Measurements from ENCODE around the gene FAM186B.
A peak's percentile ranks its signal among the peaks of the same experiment; 100 is the strongest.
"Not testable (repeated sequence)": the region's sequence is repeated elsewhere in the genome, so short reads cannot be mapped to it uniquely, and the experiment has no call there.

FAM186B gene, protein sequence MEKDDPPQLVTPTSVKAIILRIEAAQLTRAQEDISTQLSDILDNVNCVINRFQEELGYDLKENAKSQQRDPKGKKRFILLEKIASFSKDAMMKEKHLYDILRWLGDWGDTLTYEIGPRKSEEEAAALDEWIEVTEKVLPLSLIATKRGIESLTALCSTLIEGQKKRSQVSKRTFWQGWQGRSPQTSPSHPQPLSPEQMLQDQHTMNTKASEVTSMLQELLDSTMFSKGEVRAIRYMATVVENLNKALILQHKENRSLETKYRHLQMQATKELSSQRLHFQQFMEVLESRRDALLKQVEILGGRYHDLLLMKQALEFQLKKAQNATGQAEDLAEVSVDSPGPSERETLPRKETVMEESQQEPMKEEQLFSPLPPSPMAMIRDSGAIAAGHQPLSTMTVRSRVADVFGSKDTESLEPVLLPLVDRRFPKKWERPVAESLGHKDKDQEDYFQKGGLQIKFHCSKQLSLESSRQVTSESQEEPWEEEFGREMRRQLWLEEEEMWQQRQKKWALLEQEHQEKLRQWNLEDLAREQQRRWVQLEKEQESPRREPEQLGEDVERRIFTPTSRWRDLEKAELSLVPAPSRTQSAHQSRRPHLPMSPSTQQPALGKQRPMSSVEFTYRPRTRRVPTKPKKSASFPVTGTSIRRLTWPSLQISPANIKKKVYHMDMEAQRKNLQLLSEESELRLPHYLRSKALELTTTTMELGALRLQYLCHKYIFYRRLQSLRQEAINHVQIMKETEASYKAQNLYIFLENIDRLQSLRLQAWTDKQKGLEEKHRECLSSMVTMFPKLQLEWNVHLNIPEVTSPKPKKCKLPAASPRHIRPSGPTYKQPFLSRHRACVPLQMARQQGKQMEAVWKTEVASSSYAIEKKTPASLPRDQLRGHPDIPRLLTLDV

GRCh38 chr12:49605539-49605938 is at the start of gene FAM186B:
Gene FAM186B (minus strand): TSS chr12:49605639. CDS start chr12:49605477, 162 bp downstream.
- DNase-seq: not testable (repeated sequence)

DNA sequence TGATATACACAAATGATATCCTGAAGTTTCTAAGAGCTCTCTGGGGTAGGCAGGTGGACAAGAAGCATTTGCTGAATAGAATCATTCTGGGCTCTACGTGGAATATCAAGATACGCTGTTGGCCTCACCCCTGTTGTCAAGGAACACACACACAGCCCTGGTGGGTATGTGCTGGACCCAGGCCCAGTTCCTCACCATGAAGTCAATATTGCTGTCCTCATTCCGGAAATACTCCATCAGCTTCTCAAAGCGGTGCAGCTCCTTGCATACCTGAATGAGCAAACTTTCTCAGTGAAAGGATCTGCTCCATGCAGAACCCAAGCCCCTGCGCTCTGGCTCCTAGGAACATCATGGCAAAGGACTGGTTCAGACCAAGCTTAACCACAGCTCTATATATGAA is 49.3 kb upstream of the FAM186B start:
- DNase-seq: no peak

DNA sequence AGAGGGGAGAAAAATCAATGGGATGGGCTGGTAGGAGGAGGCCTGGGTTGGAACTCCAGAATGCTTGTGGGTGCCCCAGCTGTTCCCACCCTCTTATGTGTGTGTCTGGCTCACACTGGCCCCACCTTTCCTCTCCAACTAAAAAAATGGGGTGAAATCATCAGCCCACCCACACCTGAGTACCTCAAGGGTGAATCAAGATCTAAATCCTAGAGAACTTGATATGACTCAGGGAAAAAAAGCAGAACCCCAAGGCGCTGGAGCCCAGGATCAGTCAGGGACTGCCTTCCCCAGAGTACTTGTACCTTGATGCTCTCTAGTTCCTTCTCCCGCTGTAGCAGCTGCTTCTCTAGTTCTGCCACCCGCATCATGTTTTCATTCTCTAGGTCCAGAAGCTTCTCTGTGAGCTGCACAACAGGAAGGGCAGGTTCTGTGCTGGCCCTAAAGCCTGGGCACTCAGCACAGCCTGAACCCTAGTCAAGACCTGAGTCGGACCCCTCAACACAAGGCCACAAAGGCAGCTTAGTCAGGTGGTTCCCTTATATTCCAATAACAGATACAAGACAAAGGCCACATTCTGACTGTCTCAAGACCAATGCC is 47.6 kb upstream of the FAM186B start:
- no peak for DNase-seq

DNA sequence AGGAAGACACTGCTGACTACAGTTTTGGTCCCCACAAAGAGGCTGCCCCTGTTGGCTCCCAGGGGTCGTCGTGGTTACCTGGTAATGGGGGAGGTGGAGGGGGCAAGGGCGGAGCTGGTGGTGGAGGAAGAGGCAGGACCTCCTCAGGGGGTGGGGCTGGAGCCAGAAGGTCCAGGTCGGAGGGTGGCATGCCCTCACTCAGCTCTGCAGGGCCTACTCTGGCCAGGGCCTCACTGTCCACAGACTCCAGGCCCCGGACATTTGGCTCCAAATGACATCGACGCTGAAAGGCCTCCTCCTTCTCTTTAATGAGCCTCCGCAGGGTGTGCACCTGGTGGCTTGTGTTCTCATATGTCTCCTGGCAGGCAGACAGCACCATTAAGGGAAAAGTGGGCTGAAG is 46.4 kb upstream of the FAM186B start:
- DNase-seq: no peak

- no peak for DNase-seq
These were observed 44.5 kb upstream of the FAM186B start for GRCh38 chr12:49649892-49650291.

- no peak for DNase-seq
These were observed 44.0 kb upstream of the FAM186B start for GRCh38 chr12:49649445-49649844.

GRCh38 chr12:49648712-49649003 is 43.2 kb upstream of the FAM186B start:
- no peak for DNase-seq

DNA sequence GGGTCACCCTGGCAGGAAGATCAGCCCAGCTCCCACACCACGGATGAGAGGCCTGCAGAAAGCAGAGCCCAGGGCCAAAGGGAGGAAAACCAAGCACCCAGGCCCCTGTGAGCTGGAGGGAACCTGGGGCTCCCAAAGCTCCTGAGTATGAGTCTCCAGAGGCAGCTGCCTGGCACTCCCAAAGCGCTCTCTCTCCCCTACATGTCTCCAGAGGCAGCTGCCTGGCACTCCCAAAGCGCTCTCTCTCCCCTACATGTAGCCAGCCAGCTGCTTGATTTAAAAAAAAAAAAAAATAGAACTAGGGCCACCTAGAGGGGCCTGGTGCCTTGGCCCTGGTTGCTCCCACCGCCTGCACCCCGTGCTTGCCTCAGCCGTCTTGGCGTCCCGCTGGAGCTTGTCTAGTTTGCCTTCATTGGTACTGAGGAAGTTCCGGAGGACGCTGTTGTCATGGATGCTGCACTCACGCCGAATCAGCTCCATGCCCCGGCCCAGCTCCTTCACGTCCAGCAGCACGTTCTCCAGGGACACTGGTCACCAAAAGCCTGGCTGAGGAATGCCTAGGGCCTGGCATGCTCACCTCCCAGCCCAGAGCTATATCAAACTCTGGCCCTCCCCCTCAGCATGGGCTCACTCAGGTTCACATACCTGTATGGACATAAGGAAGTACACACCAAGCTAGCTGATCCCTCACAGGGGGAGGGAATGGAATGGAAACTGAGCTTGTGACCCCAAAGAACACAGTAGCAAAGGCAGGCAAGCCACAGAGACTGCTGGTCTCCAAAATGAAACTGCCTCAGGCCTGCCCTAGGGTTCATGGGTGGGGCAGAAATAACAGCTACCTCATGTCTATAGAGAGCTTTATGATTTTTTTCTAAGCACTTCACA is 42.6 kb upstream of the FAM186B start:
- DNase-seq: no peak

DNA sequence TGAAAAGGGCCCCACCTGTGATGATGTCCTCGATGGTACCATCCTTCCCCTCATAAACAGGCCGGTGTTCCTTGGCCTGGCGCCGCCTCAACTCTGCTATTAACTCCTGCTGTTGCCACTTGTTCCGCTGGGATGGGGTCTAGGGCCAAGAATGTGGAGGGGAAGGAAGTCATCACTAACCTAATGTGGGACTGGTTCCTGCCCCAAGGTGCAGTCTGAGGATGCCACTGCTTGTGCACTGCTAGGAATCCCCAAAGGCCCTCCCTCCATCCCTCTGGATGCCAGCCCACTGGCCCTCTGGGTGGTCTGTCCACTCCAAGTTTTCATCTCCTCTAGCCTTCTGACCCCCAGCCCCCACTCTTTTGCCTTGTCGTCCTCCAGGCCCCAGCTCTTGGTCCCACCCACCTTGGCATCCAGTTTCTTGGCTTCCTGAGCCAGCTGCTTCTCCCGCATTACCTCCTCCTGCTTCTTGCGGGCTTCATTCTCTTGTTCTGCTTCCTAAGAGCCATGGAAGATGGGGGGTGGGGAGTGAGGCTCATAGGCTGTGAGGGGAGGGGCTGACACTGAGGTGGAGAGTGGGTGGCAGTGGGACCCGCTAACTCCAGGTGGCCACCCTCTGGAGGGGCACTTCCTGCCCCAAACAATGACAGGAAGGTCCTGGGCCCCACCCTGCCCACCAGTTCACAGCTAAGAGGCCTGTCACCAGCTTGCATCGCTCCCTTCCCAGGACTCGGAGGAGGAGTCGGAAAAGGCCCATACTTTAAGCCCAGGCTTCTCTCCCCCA is 41.6 kb upstream of the FAM186B start:
- DNase-seq: no peak

- no peak for DNase-seq
These were observed 40.9 kb upstream of the FAM186B start for GRCh38 chr12:49646331-49646830.

- DNase-seq: no peak
These were observed 40.0 kb upstream of the FAM186B start for GRCh38 chr12:49645146-49646039.

- peak; percentile 85 for DNase-seq
These were observed 39.2 kb upstream of the FAM186B start for GRCh38 chr12:49644620-49644994.

GRCh38 chr12:49643961-49644619 is 38.7 kb upstream of the FAM186B start:
- no peak for DNase-seq

DNA sequence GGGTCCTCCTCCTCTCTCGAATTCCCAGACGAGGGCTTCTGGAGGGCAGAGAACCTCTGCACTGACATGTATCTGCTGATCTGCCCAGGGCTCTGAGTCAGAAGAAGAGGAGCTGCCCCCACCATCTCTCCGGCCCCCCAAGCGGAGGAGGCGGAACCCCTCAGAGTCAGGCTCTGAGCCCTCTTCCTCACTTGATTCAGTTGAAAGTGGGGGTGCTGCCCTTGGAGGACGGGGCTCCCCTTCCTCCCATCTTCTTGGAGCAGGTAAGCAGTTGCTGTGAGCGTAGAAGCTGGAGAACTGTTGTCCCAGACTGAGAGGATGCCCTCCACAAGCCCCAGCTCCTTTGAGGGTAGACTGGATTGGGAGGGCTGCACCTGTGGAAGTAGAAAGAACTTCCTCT is 37.7 kb upstream of the FAM186B start:
- DNase-seq: no peak

DNA sequence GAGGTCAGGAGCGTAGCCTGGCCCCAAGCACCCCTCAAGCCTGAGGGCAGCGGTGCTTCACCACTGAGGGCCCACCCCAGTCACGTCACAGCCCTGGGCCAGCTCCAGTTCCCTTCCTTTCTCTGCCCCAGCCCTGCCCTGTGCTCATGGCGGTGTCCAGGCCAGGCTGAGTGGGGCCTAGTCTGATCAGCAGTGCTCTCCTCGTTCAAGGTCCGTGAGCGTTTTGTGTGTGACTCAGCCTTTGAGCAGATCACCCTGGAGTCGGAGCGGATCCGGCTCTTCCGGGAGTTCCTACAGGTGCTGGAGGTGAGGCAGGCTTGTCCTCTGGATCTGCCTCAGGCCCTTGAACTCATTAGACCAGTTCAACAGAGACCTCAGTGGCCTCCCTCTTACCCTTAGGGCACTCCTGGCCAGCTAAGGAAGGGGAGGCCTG is 36.9 kb upstream of the FAM186B start:
- DNase-seq: no peak

GRCh38 chr12:49641748-49642369 is 36.4 kb upstream of the FAM186B start:
- no peak for DNase-seq

DNA sequence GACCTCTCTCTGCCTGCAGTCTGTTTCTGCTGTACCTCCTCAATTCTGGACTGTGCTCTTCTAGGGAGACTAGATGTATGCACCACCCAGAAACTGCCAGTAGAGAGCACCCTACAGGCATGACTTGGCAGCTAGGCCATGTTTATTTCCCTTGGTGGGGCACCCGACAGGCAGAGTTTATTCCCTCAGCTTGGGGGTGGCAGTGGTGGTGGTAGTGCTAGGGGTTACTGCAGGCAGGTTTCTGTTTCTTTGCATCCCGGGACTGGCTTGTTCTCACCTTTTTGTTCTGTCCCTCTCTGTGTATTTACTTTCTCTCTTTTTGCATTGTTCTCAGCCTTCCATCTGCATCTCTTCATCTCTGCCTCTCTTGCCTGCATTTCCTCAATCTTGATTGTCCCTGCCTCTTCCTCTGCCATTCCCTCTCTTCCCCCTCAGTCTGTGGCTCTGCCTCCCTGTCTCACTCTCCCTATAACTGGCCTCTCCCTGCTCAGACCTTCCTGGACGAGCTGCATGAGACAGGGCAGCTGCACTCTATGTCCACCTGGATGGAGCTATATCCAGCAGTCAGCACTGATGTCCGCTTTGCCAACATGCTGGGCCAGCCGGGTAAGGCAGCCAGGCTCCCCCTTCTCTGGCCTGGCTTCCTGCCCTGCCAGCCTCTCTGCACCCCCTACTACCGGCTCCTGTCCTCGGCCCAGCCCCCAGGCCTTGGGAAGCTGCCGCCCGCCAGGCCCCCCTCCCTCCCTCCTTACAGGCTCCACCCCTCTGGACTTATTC is 31.7 kb upstream of the FAM186B start:
- peak; percentile 64 for DNase-seq

- no peak for DNase-seq
These were observed 31.1 kb upstream of the FAM186B start for GRCh38 chr12:49636574-49636973.

DNA sequence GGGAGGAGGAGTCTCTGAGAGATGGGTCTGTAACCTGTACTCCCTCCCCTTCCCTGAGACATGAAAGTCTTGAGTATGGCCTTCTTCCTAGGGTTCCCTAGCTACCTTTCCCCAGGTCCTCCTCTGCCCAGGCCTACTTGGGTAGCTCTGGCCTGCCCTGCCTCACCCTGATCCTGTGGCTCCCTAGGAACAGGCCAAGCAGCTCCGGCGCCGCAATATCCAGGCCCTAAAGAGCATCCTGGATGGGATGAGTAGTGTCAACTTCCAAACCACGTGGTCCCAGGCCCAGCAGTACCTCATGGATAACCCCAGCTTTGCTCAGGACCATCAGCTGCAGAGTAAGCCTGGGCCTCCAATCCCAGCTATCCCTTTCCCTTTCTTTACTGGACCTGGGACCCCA is 30.2 kb upstream of the FAM186B start:
- DNase-seq: no peak
